T47D (cell line): ENCODE measurements around the gene PHACTR3.
"Not testable (repeated sequence)": the region's sequence is repeated elsewhere in the genome, so short reads cannot be mapped to it uniquely, and the experiment has no call there.

ENCODE experiments used
- DNase-seq, 2 experiments: peaks; one replicate each; pipeline versions ENCODE4 v3.0.0 to v3.0.0-alpha.2; 2011 to 2012; ENCODE audit warnings: low read depth in 1 of 2, low spot score in 1 of 2
- JUND ChIP-seq: IDR thresholded peaks from 2 replicates; pipeline ENCODE4 v1.6.1; 2012; ENCODE audit warnings: low read depth
- in situ Hi-C: cut with HindIII; loops from 2 replicates; pipeline ENCODE4 v1.10.0; 2016; ENCODE audit warnings: low sequenced_read_pairs, low pct_unique_long_range_greater_than_20kb

The PHACTR3 gene

DNA sequence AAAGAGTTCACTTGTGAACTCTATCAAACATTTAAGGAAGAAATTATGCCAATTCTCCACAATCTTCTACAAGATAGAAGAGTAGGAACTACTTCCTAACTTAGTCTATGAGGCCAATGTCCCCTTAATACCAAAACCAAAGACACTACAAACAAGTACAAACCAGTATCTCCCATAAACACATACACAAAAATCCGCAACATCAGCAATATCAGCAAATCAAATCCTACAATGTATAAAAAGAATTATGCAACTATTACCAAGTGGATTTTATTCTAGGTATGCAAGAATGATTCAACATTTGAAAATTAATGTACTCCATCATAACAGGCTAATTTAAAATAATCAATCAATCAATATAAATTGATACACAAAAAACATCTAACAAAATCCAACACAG lies 283.7 kb downstream of the PHACTR3 start:
- in situ Hi-C loops, result no loop called here
- no peak for DNase-seq
- no peak for TF ChIP-seq JUND

DNA sequence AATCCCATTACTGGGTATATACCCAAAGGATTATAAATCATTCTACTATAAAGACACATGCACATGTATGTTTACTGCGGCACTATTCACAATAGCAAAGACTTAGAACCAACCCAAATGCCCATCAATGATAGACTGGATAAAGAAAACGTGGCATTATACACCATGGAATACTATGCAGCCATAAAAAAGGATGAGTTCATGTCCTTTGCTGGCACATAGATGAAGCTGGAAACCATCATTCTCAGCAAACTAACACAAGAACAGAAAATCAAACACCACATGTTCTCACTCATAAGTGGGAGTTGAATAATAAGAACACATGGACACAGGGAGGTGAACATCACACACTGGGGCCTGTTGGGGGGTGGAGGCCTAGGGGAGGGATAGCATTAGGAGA lies 285.7 kb downstream of the PHACTR3 start:
- in situ Hi-C loops, result not testable (repeated sequence)

DNA sequence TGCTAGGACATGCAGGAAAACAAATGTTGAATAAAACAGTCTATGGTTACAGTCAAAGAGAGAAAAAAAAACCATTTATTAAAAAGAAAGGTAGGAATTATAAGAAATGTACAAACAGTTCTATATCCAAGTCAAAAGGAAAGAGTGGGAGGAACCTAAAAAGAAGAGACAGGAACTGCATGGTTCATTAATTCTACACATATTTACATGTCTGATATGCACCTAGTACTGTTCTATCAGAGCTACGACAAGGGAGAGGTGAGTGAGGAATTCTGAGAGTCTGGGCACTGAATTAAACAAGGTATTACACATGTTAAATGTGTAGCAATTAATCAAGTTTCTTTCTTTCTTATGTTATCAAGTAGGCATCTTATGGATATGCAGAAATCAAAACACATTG lies 287.2 kb downstream of the PHACTR3 start:
- no peak for DNase-seq
- no peak for TF ChIP-seq JUND
- in situ Hi-C loops, result no loop called here

More for the DNA sequence above, 285.7 kb downstream of the PHACTR3 start:
- not testable (repeated sequence) for DNase-seq

DNA sequence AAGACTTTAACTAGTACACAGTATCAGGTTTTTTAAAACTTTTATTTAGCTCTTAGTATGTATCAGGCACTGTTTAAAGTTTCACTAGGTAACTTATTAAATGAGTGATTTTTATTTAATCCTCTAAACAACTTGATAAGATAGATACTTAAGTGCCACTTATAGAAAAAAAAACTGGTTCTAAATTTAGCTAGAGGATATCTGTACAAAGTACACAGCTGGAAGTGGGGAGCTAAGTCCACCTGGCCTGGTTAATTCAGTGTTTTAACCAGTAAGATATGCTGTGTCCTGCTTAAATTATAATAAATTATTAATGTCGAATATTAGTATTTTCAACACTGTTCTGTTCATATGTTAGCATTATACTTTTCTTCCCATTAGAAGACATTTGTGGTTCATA lies 291.6 kb downstream of the PHACTR3 start:
- no peak for TF ChIP-seq JUND
- in situ Hi-C loops, result no loop called here
- no peak for DNase-seq
